Renal cortical epithelial cell (primary cell): ENCODE data around the gene RBM33. TPM values are rescaled to one million over a fixed set of nuclear protein-coding genes. Genes with fewer than 3 reads are reported as not detected.

ENCODE experiments used
- DNase-seq: peaks from one replicate; pipeline ENCODE4 v3.0.0-alpha.2; 2011; ENCODE audit warnings: low read depth
- total RNA-seq: library from RNA; depleted of rRNA; stranded (reverse); fragments of >200 nt; gene quantifications from 2 replicates; pipeline ENCODE4 v1.2.3, GENCODE V29; 2014

Gene RBM33
- total RNA-seq, 1 donor from 2014 or later, result 47.3 TPM

- DNase-seq, result no peak
Observed at GRCh38 chr7:155820246-155820645, 175.8 kb downstream of the RBM33 start.

DNA sequence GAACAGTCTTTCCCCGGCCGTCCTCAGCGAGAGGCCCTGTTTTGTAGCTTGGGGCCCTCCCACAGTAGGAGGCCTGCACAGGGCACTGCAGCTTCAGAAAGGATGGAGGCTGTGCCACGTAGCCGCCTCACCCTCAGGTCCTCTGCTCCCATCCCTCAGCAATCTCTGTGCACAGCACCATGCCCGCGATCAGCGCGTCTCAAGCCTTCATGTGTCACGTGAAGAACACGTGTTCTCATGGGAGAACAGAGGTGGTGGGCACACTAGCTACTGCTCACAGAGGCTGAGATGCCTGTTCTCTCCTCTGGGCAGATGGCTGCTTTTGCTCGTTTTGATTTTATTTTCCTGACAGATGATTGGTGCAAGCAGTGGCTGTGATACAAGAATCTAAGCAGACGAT lies 176.3 kb downstream of the RBM33 start:
- no peak for DNase-seq

GRCh38 chr7:155821851-155822250 lies 177.4 kb downstream of the RBM33 start:
- no peak for DNase-seq

- peak; percentile 82 for DNase-seq
Observed at GRCh38 chr7:155824227-155824886, 179.9 kb downstream of the RBM33 start.

DNA sequence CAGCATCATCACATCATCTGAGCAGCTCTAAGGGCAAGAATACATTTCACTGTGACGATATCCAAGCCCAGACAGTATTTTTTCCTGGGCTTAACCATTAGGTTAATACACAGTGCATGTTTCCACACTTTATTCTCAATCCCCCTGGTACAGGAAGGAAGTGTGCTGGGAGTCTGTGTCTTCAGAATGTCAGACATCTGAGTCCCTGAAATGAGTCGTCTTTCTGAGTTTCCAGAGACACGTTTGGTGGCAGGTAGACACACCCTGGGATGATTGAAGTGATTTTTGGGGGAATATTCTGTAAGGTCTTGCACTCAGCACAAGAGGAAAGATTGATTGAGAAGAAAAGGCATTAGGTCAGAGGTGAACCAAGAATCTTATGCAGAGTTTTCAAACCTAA lies 180.9 kb downstream of the RBM33 start:
- DNase-seq, result no peak

GRCh38 chr7:155829796-155830470 lies 185.5 kb downstream of the RBM33 start:
- DNase-seq, result no peak

Other genes with a start within 250 kb of the RBM33 start
- 0.05 TPM in 1 of 2 replicates, not detected in the other for gene EN2, start 186.5 kb upstream of the RBM33 start, total RNA-seq
- gene CNPY1, start 98.1 kb upstream of the RBM33 start, total RNA-seq, result not detected in 2 replicates
- 3.8 and 10.4 TPM in 2 replicates for gene SHH, start 167.8 kb downstream of the RBM33 start, total RNA-seq